Stomach smooth muscle (tissue), 2 donors: ENCODE results near the gene HOMER2.
"Not testable (repeated sequence)": the region's sequence is repeated elsewhere in the genome, so short reads cannot be mapped to it uniquely, and the experiment has no call there.

Experiments
- H3K27ac ChIP-seq: one replicate; pipeline ENCODE4 v1.7.0; 2013; ENCODE audit warnings: mild to moderate bottlenecking, low read length, inconsistent platforms
- H3K27me3 ChIP-seq, 2 donors: one replicate each; pipeline ENCODE4 v1.7.0; 2013; ENCODE audit warnings: low read length in 2 of 2; ENCODE audit not compliant: insufficient read depth in 2 of 2, control insufficient read depth in 1 of 2
- H3K36me3 ChIP-seq, 2 donors: one replicate each; pipeline ENCODE4 v1.7.0; 2013; ENCODE audit warnings: low read length in 2 of 2; ENCODE audit not compliant: control insufficient read depth in 2 of 2, insufficient read depth in 2 of 2
- H3K4me1 ChIP-seq: one replicate; pipeline ENCODE4 v1.7.0; 2013; ENCODE audit warnings: low read length; ENCODE audit not compliant: control insufficient read depth, insufficient read depth
- H3K4me3 ChIP-seq, 2 donors: one replicate each; pipeline ENCODE4 v1.7.0; 2013; ENCODE audit warnings: low read length in 2 of 2
- H3K9ac ChIP-seq, 2 donors: one replicate each; pipeline ENCODE4 v1.7.0; 2013; ENCODE audit warnings: low read length in 2 of 2, mild to moderate bottlenecking in 1 of 2
- H3K9me3 ChIP-seq, 2 donors: one replicate each; pipeline ENCODE4 v1.7.0; 2013; ENCODE audit warnings: low read length in 2 of 2; ENCODE audit not compliant: control insufficient read depth in 2 of 2
- donor health status: healthy.
- donor health status: Pancreatic carcinoma.

The HOMER2 gene

GRCh38 chr15:82944821-82945220 lies 7.7 kb downstream of the HOMER2 start:
- Histone ChIP-seq H3K4me3 (no peak overlapping the region), H3K4me1 (no peaks in the 10 kb centered on the region), H3K27me3 (no peaks in the 10 kb centered on the region), H3K9ac (no peak overlapping the region), H3K36me3 (no peaks in the 10 kb centered on the region), H3K9me3 (no peaks in the 10 kb centered on the region), H3K27ac (no peak overlapping the region)

- Histone ChIP-seq H3K9ac (no peak overlapping the region), H3K27me3 (no peaks in the 10 kb centered on the region), H3K27ac (no peak overlapping the region), H3K4me3 (no peak overlapping the region), H3K9me3 (no peaks in the 10 kb centered on the region), H3K36me3 (no peaks in the 10 kb centered on the region), H3K4me1 (no peaks in the 10 kb centered on the region)
These were observed 8.5 kb downstream of the HOMER2 start for GRCh38 chr15:82944056-82944455.

- H3K4me1 ChIP-seq, result no peaks in the 10 kb centered on the region
- no peak overlapping the region for H3K27ac ChIP-seq
- no peak overlapping the region for H3K9ac ChIP-seq
- no peak overlapping the region for H3K4me3 ChIP-seq
- no peaks in the 10 kb centered on the region for H3K27me3 ChIP-seq
- H3K9me3 ChIP-seq, result no peaks in the 10 kb centered on the region
- H3K36me3 ChIP-seq, result no peaks in the 10 kb centered on the region
These were observed 9.3 kb downstream of the HOMER2 start for GRCh38 chr15:82943176-82943575.

GRCh38 chr15:82942691-82943090 lies 9.8 kb downstream of the HOMER2 start:
- H3K9me3 ChIP-seq, result no peaks in the 10 kb centered on the region
- H3K4me1 ChIP-seq, result no peaks in the 10 kb centered on the region
- H3K4me3 ChIP-seq, result no peak overlapping the region
- H3K36me3 ChIP-seq, result no peaks in the 10 kb centered on the region
- H3K27me3 ChIP-seq, result no peaks in the 10 kb centered on the region
- no peak overlapping the region for H3K27ac ChIP-seq
- H3K9ac ChIP-seq, result no peak overlapping the region

- H3K36me3 ChIP-seq, H3K4me3 ChIP-seq, H3K9me3 ChIP-seq, H3K27me3 ChIP-seq, H3K4me1 ChIP-seq, H3K27ac ChIP-seq, H3K9ac ChIP-seq: not testable (repeated sequence)
These were observed 12.8 kb downstream of the HOMER2 start for GRCh38 chr15:82939678-82940077.

GRCh38 chr15:82937712-82938058 lies 14.8 kb downstream of the HOMER2 start:
- H3K36me3 ChIP-seq, result no peaks in the 10 kb centered on the region
- H3K27me3 ChIP-seq, result no peaks in the 10 kb centered on the region
- H3K27ac ChIP-seq, result no peak overlapping the region
- no peak overlapping the region for H3K9ac ChIP-seq
- H3K4me1 ChIP-seq, result no peaks in the 10 kb centered on the region
- no peak overlapping the region for H3K4me3 ChIP-seq
- no peaks in the 10 kb centered on the region for H3K9me3 ChIP-seq

GRCh38 chr15:82936966-82937711 lies 15.4 kb downstream of the HOMER2 start:
- H3K9ac ChIP-seq, result no peak overlapping the region
- no peak overlapping the region for H3K4me3 ChIP-seq
- no peaks in the 10 kb centered on the region for H3K4me1 ChIP-seq
- H3K27me3 ChIP-seq, result no peaks in the 10 kb centered on the region
- no peaks in the 10 kb centered on the region for H3K36me3 ChIP-seq
- H3K9me3 ChIP-seq, result no peaks in the 10 kb centered on the region
- H3K27ac ChIP-seq, result no peak overlapping the region

GRCh38 chr15:82935382-82935781 lies 17.1 kb downstream of the HOMER2 start:
- Histone ChIP-seq H3K4me3 (no peak overlapping the region), H3K27ac (no peak overlapping the region), H3K27me3 (no peaks in the 10 kb centered on the region), H3K9me3 (no peaks in the 10 kb centered on the region), H3K4me1 (no peaks in the 10 kb centered on the region), H3K9ac (no peak overlapping the region), H3K36me3 (no peaks in the 10 kb centered on the region)

- Histone ChIP-seq H3K9ac (no peak overlapping the region), H3K27ac (no peak overlapping the region), H3K27me3 (no peaks in the 10 kb centered on the region), H3K36me3 (no peaks in the 10 kb centered on the region), H3K9me3 (no peaks in the 10 kb centered on the region), H3K4me3 (no peak overlapping the region), H3K4me1 (no peaks in the 10 kb centered on the region)
These were observed 18.2 kb downstream of the HOMER2 start for GRCh38 chr15:82934100-82934880.

- no peaks in the 10 kb centered on the region for H3K36me3 ChIP-seq
- H3K27ac ChIP-seq, result no peak overlapping the region
- H3K9ac ChIP-seq, result no peak overlapping the region
These were observed 18.9 kb downstream of the HOMER2 start for GRCh38 chr15:82933576-82933975.

GRCh38 chr15:82931221-82931620 lies 21.3 kb downstream of the HOMER2 start:
- Histone ChIP-seq H3K4me3 (no peak overlapping the region), H3K4me1 (no peaks in the 10 kb centered on the region), H3K27ac (no peak overlapping the region), H3K36me3 (no peaks in the 10 kb centered on the region), H3K9ac (no peak overlapping the region), H3K27me3 (no peaks in the 10 kb centered on the region), H3K9me3 (no peaks in the 10 kb centered on the region)

More at GRCh38 chr15:82933576-82933975, 18.9 kb downstream of the HOMER2 start:
- Histone ChIP-seq H3K4me1 (no peaks in the 10 kb centered on the region), H3K27me3 (no peaks in the 10 kb centered on the region), H3K4me3 (no peak overlapping the region), H3K9me3 (no peaks in the 10 kb centered on the region)
